HepG2 (cell line): ENCODE data around the gene GDPD5. TPM values are rescaled to one million over a fixed set of nuclear protein-coding genes. Genes with fewer than 3 reads are reported as not detected.
A peak's percentile ranks its signal among the peaks of the same experiment; 100 is the strongest.

Experiments used
- ATAC-seq: fragments of 200-7000 bp; cut with Tn5 transposase; 3 replicates; pipeline ENCODE4 v1.9.1; 2020; ENCODE audit warnings: mild to moderate bottlenecking, moderate library complexity
- BruUV-seq: library from RNA; stranded (reverse); fragments of 400-500 nt; replicated peaks from 2 replicates; lab custom pipeline; 2021; lab: Mats Ljungman, UMichigan
- CTCF ChIA-PET: fragments of 300-600 bp; formaldehyde crosslinking; extraction: SDS; loops from one replicate; lab custom pipeline; 2021; ENCODE audit warnings: low total read pairs, inconsistent platforms, low intra/inter-chr PET ratio; lab: Yijun Ruan, JAX
- POLR2A ChIA-PET: fragments of 350-600 bp; sonication (Branson Sonifier 250); formaldehyde crosslinking; loops from one replicate; lab custom pipeline; 2020; ENCODE audit warnings: antibody characterized with exemption, inconsistent platforms; lab: Yijun Ruan, JAX
- DNase-seq: peaks from one replicate; pipeline ENCODE4 v3.0.0-alpha.2; 2015; ENCODE audit warnings: low spot score
- FAIRE-seq: peaks from 3 replicates; lab custom pipeline; 2011; peaks lifted over from hg19 to GRCh38; lab: Jason Lieb, UNC
- H2AFZ ChIP-seq: one replicate; pipeline ENCODE4 v1.6.1; 2011; ENCODE audit warnings: low read length, inconsistent platforms
- H3K27ac ChIP-seq: fragments of 300-600 bp; 3 replicates; pipeline ENCODE4 v1.8.0; 2011; ENCODE audit warnings: mixed run types, mild to moderate bottlenecking, mixed read lengths, low read length, inconsistent platforms; ENCODE audit not compliant: insufficient read depth; ENCODE audit errors: extremely low read length
- H3K27me3 ChIP-seq, 2 experiments: fragments of 200-600 bp in 1 of 2; 2 replicates in 1 of 2; 3 replicates in 1 of 2; pipeline versions ENCODE4 v1.6.0 to v1.8.0; 2011; ENCODE audit warnings: low read length in 2 of 2, mild to moderate bottlenecking in 2 of 2, moderate library complexity in 2 of 2, inconsistent platforms in 1 of 2; ENCODE audit not compliant: insufficient read depth in 2 of 2, control insufficient read depth in 1 of 2
- H3K36me3 ChIP-seq, 2 experiments: fragments of 200-600 bp in 1 of 2; replicated peaks in 1 of 2; 2 replicates in 1 of 2; 3 replicates in 1 of 2; pipeline versions ENCODE4 v1.5.1 to v1.8.0; 2011; ENCODE audit warnings: low read length in 2 of 2, inconsistent platforms in 1 of 2; ENCODE audit not compliant: insufficient read depth in 2 of 2, control insufficient read depth in 1 of 2
- H3K4me1 ChIP-seq: 2 replicates; pipeline ENCODE4 v1.5.1; 2012; ENCODE audit warnings: low read length, inconsistent platforms; ENCODE audit not compliant: insufficient read depth
- H3K4me2 ChIP-seq: 2 replicates; pipeline ENCODE4 v1.6.0; 2011; ENCODE audit warnings: low read depth, low read length, inconsistent platforms
- H3K4me3 ChIP-seq, 3 experiments: fragments of 200-600 bp in 1 of 3; sonication (generic), shearing (Covaris generic) in 1 of 3; replicated peaks in 1 of 3; 2 replicates each; pipeline ENCODE4 v1.5.1; 2011 to 2016; ENCODE audit warnings: low read length in 3 of 3, inconsistent platforms in 2 of 3, low read depth in 2 of 3, mild to moderate bottlenecking in 2 of 3, control low read depth in 1 of 3, mixed read lengths in 1 of 3; ENCODE audit not compliant: insufficient read depth in 1 of 3
- H3K79me2 ChIP-seq: one replicate; pipeline ENCODE4 v1.6.1; 2011; ENCODE audit warnings: low read length, inconsistent platforms; ENCODE audit not compliant: insufficient read depth
- H3K9ac ChIP-seq: 2 replicates; pipeline ENCODE4 v1.6.0; 2011; ENCODE audit warnings: mild to moderate bottlenecking, low read depth, low read length, inconsistent platforms; ENCODE audit not compliant: insufficient read depth
- H3K9me3 ChIP-seq: 2 replicates; pipeline ENCODE4 v1.5.1; 2012; ENCODE audit warnings: mild to moderate bottlenecking, low read length
- H4K20me1 ChIP-seq: 2 replicates; pipeline ENCODE4 v1.6.0; 2011; ENCODE audit warnings: inconsistent platforms, mild to moderate bottlenecking, low read length, moderate library complexity; ENCODE audit not compliant: insufficient read depth
- CEBPB ChIP-seq: IDR thresholded peaks from 2 replicates; pipeline ENCODE4 v1.6.1; 2011; ENCODE audit warnings: low read depth, low read length, improper control_type of control experiment, borderline replicate concordance
- CEBPG ChIP-seq: IDR thresholded peaks from 2 replicates; pipeline ENCODE4 v1.6.1; 2016
- GATAD2A ChIP-seq: IDR thresholded peaks from 2 replicates; pipeline ENCODE4 v1.6.1; 2016
- KDM2A ChIP-seq: sonication (generic); formaldehyde crosslinking; IDR thresholded peaks from 2 replicates; pipeline ENCODE4 v1.4.0; 2020; ENCODE audit warnings: low read depth, missing genetic modification reagents, borderline replicate concordance
- KLF16 ChIP-seq, 2 experiments: sonication (generic) in 1 of 2; formaldehyde crosslinking in 1 of 2; IDR thresholded peaks; 2 replicates each; pipeline versions ENCODE4 v1.6.1 to v1.8.0; 2016 to 2023; ENCODE audit warnings: missing genetic modification reagents in 2 of 2, missing compliant biosample characterization in 1 of 2
- KLF6 ChIP-seq: IDR thresholded peaks from 2 replicates; pipeline ENCODE4 v1.8.0; 2016; ENCODE audit warnings: missing biosample characterization, missing genetic modification reagents
- SAP130 ChIP-seq: IDR thresholded peaks from 2 replicates; pipeline ENCODE4 v1.6.1; 2016; ENCODE audit warnings: low read depth
- SP5 ChIP-seq: IDR thresholded peaks from 2 replicates; pipeline ENCODE4 v1.6.1; 2016; ENCODE audit warnings: low read depth, borderline replicate concordance
- SRSF1 ChIP-seq: fragments of 200-400 bp; formaldehyde crosslinking; optimal IDR thresholded peaks from 2 replicates; pipeline ENCODE3; 2017; ENCODE audit warnings: mild to moderate bottlenecking, low read depth, low read length, moderate library complexity
- THAP11 ChIP-seq: IDR thresholded peaks from 2 replicates; pipeline ENCODE4 v1.6.1; 2016; ENCODE audit warnings: missing biosample characterization, missing genetic modification reagents
- ZFY ChIP-seq: sonication (generic); formaldehyde crosslinking; IDR thresholded peaks from 2 replicates; pipeline ENCODE4 v1.4.0; 2020; ENCODE audit warnings: missing genetic modification reagents
- ZNF720 ChIP-seq: sonication (generic); formaldehyde crosslinking; IDR thresholded peaks from 2 replicates; pipeline ENCODE4 v1.4.0; 2020; ENCODE audit warnings: missing genetic modification reagents
- WGBS: methylation state at CpG from one replicate; pipeline ENCODE4 v1.1.6; 2017; ENCODE audit warnings: low lambda C conversion rate; 5-methylcytosine and 5-hydroxymethylcytosine counted together
- in situ Hi-C: cut with HindIII; loops from 2 replicates; pipeline ENCODE4 v1.10.0; 2017; ENCODE audit warnings: low pct_unique_long_range_greater_than_20kb; ENCODE audit not compliant: extremely low pct_ligation_motif_present
- intact Hi-C: fragments of 100-400 bp; cut with micrococcal nuclease; formaldehyde crosslinking; loops from one replicate; pipeline ENCODE4 v1.10.0; 2022; ENCODE audit not compliant: unreplicated experiment
- polyA plus RNA-seq, 8 experiments: library from polyadenylated mRNA; depleted of rRNA in 3 of 8; stranded (reverse) in 7 of 8; unstranded in 1 of 8; fragments of >200 nt; fragmentation: Illumina TruSeq in 4 of 8; extraction: Trizol in 4 of 8; gene quantifications; 2 replicates each; pipeline versions ENCODE4 v1.2.1 to v1.2.3, GENCODE V29; 2011 to 2016; ENCODE audit warnings: low read depth in 4 of 8, missing spikeins in 1 of 8, mixed read lengths in 1 of 8; ENCODE audit not compliant: insufficient read depth in 1 of 8
- total RNA-seq, 5 experiments: library from RNA; depleted of rRNA; stranded (reverse); fragments of >200 nt; fragmentation: Illumina TruSeq; extraction: Trizol; gene quantifications; 2 replicates each; pipeline ENCODE4 v1.2.3, GENCODE V29; 2016; ENCODE audit warnings: low read depth in 1 of 5
- TF ChIP-seq, protein P1 (sequence below): sonication (generic); formaldehyde crosslinking; IDR thresholded peaks from 2 replicates; pipeline ENCODE4 v1.4.0; 2020; ENCODE audit warnings: missing genetic modification reagents, mild to moderate bottlenecking, borderline replicate concordance
- TF ChIP-seq, protein P2 (sequence below): sonication (generic); formaldehyde crosslinking; IDR thresholded peaks from 2 replicates; pipeline ENCODE4 v1.4.0; 2020; ENCODE audit warnings: mild to moderate bottlenecking, missing genetic modification reagents
- TF ChIP-seq, protein P3 (sequence below), 2 experiments: fragments of 450-650 bp in 1 of 2; sonication (generic) in 1 of 2; formaldehyde crosslinking; IDR thresholded peaks; 2 replicates each; pipeline versions ENCODE4 v1.5.0 to v1.8.0; 2020 to 2022; ENCODE audit warnings: mild to moderate bottlenecking in 1 of 2, missing genetic modification reagents in 1 of 2

The GDPD5 gene
- total and polyA plus RNA-seq, 2 of the 13 experiments (the other 11 are each of a cell fraction or from before 2014, with no cell fraction given), result 55.0 to 67.5 TPM

DNA sequence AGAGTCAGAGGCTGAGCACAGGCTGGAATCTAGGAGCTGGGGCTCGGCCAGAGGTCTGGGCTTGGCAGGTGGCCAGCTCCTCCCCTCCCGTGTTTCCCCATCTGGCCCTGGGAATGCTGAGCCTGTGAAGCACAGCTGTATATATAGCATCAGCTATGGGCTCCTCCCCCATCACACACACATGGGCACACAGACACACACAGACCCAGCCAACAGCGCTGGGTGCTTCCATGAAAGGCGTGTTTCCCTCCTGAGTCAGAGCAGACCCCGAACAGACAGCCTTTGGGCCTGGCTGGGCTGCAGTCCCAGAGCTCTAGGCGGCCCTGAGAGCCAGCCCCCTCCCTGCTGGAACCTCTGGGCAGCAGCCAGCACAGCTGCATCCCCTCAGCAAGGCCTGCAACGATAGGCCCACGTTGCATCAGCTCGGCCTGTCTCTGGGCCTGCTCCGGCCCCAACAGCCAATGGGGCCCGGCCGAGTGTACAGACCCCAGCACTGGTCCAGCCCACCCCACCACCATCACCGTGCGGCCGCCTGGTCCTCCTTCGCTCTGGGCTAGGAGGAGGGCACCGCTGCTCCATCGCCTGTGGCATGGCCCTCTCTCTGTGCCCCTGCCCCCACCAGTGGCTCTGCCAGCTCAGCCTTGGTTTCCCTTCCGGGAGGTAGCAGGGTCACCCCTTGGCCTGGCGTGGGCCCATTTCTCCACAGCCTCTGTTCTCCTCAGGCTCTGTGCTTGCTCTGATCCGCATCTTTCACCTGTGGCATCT lies 28.7 kb upstream of the GDPD5 start:
- Histone ChIP-seq H3K27me3 (no peaks in the 10 kb centered on the region; a peak in 1 of 5 replicates), H4K20me1 (no peaks in the 10 kb centered on the region), H3K4me3 (peak overlapping the region in 1 of 3 experiments; percentile 17; a peak in 1 of 6 replicates), H3K27ac (no peak overlapping the region), H3K36me3 (no peaks in the 10 kb centered on the region), H3K9me3 (no peaks in the 10 kb centered on the region), H3K79me2 (no peaks in the 10 kb centered on the region), H2AFZ (no peak overlapping the region), H3K4me1 (peaks cover 39% of the 10 kb centered on the region), H3K4me2 (peak overlapping the region; percentile 49), H3K9ac (no peak overlapping the region)
- intact Hi-C loops (no loop called here), in situ Hi-C loops (no loop called here)
- ATAC-seq (peak; percentile 79), FAIRE-seq (no peak), DNase-seq (peak; percentile 73)
- whole genome bisulfite sequencing, result 48% methylated on average over 10 of the region's 21 CpGs
- ChIA-PET CTCF (no interaction called here), POLR2A (interaction anchor here (1.2 to 2.9 kb wide), 4 partner anchors 8 to 36 kb away, joined by 3 to 31 read pairs (median 12); partner anchors contain the start of gene SERPINH1)
- no TSS peak for BruUV-seq
- no peak for TF ChIP-seq SP5 (CRISPR knock-in tag)
- peak; percentile 57; the same call in 1 of the 2 replicates for TF ChIP-seq CEBPB
- peak; percentile 54; the same call in 1 of the 2 replicates for TF ChIP-seq ZFY (CRISPR knock-in tag)
- TF ChIP-seq KDM2A (CRISPR knock-in tag), result no peak
- TF ChIP-seq SAP130 (CRISPR knock-in tag), result peak; percentile 16; the same call in 1 of the 2 replicates
- TF ChIP-seq, protein P1, sequence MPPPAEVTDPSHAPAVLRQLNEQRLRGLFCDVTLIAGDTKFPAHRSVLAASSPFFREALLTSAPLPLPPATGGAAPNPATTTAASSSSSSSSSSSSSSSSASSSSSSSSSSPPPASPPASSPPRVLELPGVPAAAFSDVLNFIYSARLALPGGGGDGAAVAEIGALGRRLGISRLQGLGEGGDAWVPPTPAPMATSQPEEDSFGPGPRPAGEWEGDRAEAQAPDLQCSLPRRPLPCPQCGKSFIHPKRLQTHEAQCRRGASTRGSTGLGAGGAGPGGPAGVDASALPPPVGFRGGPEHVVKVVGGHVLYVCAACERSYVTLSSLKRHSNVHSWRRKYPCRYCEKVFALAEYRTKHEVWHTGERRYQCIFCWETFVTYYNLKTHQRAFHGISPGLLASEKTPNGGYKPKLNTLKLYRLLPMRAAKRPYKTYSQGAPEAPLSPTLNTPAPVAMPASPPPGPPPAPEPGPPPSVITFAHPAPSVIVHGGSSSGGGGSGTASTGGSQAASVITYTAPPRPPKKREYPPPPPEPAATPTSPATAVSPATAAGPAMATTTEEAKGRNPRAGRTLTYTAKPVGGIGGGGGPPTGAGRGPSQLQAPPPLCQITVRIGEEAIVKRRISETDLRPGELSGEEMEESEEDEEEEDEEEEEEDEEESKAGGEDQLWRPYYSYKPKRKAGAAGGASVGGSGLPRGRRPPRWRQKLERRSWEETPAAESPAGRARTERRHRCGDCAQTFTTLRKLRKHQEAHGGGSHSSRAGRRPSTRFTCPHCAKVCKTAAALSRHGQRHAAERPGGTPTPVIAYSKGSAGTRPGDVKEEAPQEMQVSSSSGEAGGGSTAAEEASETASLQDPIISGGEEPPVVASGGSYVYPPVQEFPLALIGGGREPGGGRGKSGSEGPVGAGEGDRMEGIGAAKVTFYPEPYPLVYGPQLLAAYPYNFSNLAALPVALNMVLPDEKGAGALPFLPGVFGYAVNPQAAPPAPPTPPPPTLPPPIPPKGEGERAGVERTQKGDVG (CRISPR knock-in tag), result no peak
- TF ChIP-seq, protein P2, sequence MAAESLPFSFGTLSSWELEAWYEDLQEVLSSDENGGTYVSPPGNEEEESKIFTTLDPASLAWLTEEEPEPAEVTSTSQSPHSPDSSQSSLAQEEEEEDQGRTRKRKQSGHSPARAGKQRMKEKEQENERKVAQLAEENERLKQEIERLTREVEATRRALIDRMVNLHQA (CRISPR knock-in tag), result no peak
- TF ChIP-seq THAP11 (CRISPR knock-in tag), result peak; percentile 60
- 0 out of 2 replicates have a peak, but pooled peaks have one; percentile 23 for TF ChIP-seq KLF6 (CRISPR knock-in tag)
- no peak for TF ChIP-seq ZNF720
- peak in 1 of 2 experiments; percentile 68; a peak in 1 of 4 replicates for TF ChIP-seq KLF16 (CRISPR knock-in tag; IDR thresholded peaks at IDR 0.05)
- TF ChIP-seq CEBPG (CRISPR knock-in tag), result peak; percentile 89
- TF ChIP-seq GATAD2A (CRISPR knock-in tag), result peak; percentile 35; the same call in 1 of the 2 replicates
- TF ChIP-seq, protein P3, sequence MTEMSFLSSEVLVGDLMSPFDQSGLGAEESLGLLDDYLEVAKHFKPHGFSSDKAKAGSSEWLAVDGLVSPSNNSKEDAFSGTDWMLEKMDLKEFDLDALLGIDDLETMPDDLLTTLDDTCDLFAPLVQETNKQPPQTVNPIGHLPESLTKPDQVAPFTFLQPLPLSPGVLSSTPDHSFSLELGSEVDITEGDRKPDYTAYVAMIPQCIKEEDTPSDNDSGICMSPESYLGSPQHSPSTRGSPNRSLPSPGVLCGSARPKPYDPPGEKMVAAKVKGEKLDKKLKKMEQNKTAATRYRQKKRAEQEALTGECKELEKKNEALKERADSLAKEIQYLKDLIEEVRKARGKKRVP (CRISPR knock-in tag; IDR thresholded peaks at IDR 0.05), result peak in 1 of 2 experiments; percentile 100; a peak in 2 of 4 replicates
- TF ChIP-seq SRSF1, result no peak
